WTC11 (cell line): ENCODE results near the gene SPRR2G. TPM values are rescaled to one million over a fixed set of nuclear protein-coding genes. Genes with fewer than 3 reads are reported as not detected.

Experiments
- ATAC-seq: fragments of 200-7000 bp; cut with Tn5 transposase; 2 replicates; pipeline ENCODE4 v1.10.0; 2021; ENCODE audit warnings: mild to moderate bottlenecking, moderate library complexity
- CTCF ChIA-PET: fragments of 300-600 bp; sonication (Branson Sonifier 250); formaldehyde crosslinking; loops from one replicate; lab custom pipeline; 2021; ENCODE audit warnings: antibody characterized with exemption; lab: Charles Lee
- POLR2A ChIA-PET: fragments of 350-600 bp; sonication (Branson Sonifier 250); formaldehyde crosslinking; loops from one replicate; lab custom pipeline; 2021; ENCODE audit warnings: antibody characterized with exemption; lab: Charles Lee
- DNase-seq: peaks from one replicate; pipeline ENCODE4 v3.0.0; 2021; ENCODE audit warnings: low spot score
- H3K27ac Mint-ChIP-seq: 2 replicates; pipeline ENCODE4 v1.8.0; 2021; ENCODE audit warnings: mixed read lengths
- H3K27me3 Mint-ChIP-seq: 2 replicates; pipeline ENCODE4 v1.8.0; 2021; ENCODE audit warnings: low read depth, mild to moderate bottlenecking, moderate library complexity, mixed read lengths
- H3K36me3 Mint-ChIP-seq: 2 replicates; pipeline ENCODE4 v1.8.0; 2021; ENCODE audit warnings: mixed read lengths
- H3K4me1 Mint-ChIP-seq: 2 replicates; pipeline ENCODE4 v1.8.0; 2022; ENCODE audit warnings: mixed read lengths
- H3K4me3 Mint-ChIP-seq: 2 replicates; pipeline ENCODE4 v1.8.0; 2021; ENCODE audit warnings: mild to moderate bottlenecking, moderate library complexity, mixed read lengths
- H3K9me3 Mint-ChIP-seq: 2 replicates; pipeline ENCODE4 v1.8.0; 2021; ENCODE audit warnings: mixed read lengths
- AFF4 ChIP-seq: sonication (generic); formaldehyde crosslinking; IDR thresholded peaks from 2 replicates; pipeline ENCODE4 v1.8.1; 2023; ENCODE audit warnings: mild to moderate bottlenecking, missing genetic modification reagents, borderline replicate concordance
- ATF1 ChIP-seq: sonication (generic); formaldehyde crosslinking; IDR thresholded peaks from 2 replicates; pipeline ENCODE4 v1.8.1; 2023; ENCODE audit warnings: mild to moderate bottlenecking, moderate library complexity, missing genetic modification reagents
- ETV6 ChIP-seq: sonication (generic); formaldehyde crosslinking; IDR thresholded peaks from 2 replicates; pipeline ENCODE4 v1.8.1; 2022; ENCODE audit warnings: mild to moderate bottlenecking, missing genetic modification reagents
- FOXK1 ChIP-seq: sonication (generic); formaldehyde crosslinking; IDR thresholded peaks from 2 replicates; pipeline ENCODE4 v1.8.0; 2022; ENCODE audit warnings: mild to moderate bottlenecking, moderate library complexity, missing genetic modification reagents
- GABPB1 ChIP-seq: sonication (generic); formaldehyde crosslinking; IDR thresholded peaks from 2 replicates; pipeline ENCODE4 v1.8.1; 2023; ENCODE audit warnings: mild to moderate bottlenecking, missing genetic modification reagents
- GTF2I ChIP-seq: fragments of 250-450 bp; sonication (Bioruptor Pico); conservative IDR thresholded peaks from 2 replicates; pipeline ENCODE4 v1.4.0; 2021; ENCODE audit warnings: mild to moderate bottlenecking
- MAX ChIP-seq: sonication (generic); formaldehyde crosslinking; IDR thresholded peaks from 2 replicates; pipeline ENCODE4 v1.8.0; 2022; ENCODE audit warnings: mild to moderate bottlenecking, missing genetic modification reagents
- NFE2L1 ChIP-seq: sonication (generic); formaldehyde crosslinking; IDR thresholded peaks from 2 replicates; pipeline ENCODE4 v1.8.1; 2023; ENCODE audit warnings: missing genetic modification reagents
- PREB ChIP-seq: sonication (generic); formaldehyde crosslinking; IDR thresholded peaks from 2 replicates; pipeline ENCODE4 v1.8.1; 2022; ENCODE audit warnings: mild to moderate bottlenecking, missing genetic modification reagents, moderate library complexity, borderline replicate concordance
- SOX15 ChIP-seq: fragments of 250-450 bp; sonication (Bioruptor Pico); IDR thresholded peaks from 2 replicates; pipeline ENCODE4 v1.9.0; 2021; ENCODE audit warnings: mild to moderate bottlenecking
- SP1 ChIP-seq: sonication (generic); formaldehyde crosslinking; conservative IDR thresholded peaks from 2 replicates; pipeline ENCODE4 v1.8.1; 2022; ENCODE audit warnings: missing genetic modification reagents
- TEAD1 ChIP-seq: sonication (generic); formaldehyde crosslinking; IDR thresholded peaks from 2 replicates; pipeline ENCODE4 v1.8.0; 2022; ENCODE audit warnings: mild to moderate bottlenecking, missing genetic modification reagents
- TP53 ChIP-seq: sonication (generic); formaldehyde crosslinking; IDR thresholded peaks from 2 replicates; pipeline ENCODE4 v1.8.1; 2023; ENCODE audit warnings: mild to moderate bottlenecking, missing genetic modification reagents
- ZNF423 ChIP-seq: fragments of 250-450 bp; sonication (Bioruptor Pico); IDR thresholded peaks from 2 replicates; pipeline ENCODE4 v2.1.2; 2022; ENCODE audit warnings: mild to moderate bottlenecking, moderate library complexity
- ZNF671 ChIP-seq: fragments of 250-450 bp; sonication (Bioruptor Pico); IDR thresholded peaks from 2 replicates; pipeline ENCODE4 v1.8.0; 2021; ENCODE audit warnings: mild to moderate bottlenecking
- total RNA-seq: library from RNA; stranded (reverse); gene quantifications from 3 replicates; pipeline ENCODE4 v1.2.3, GENCODE V29; 2021
- TF ChIP-seq, protein P1 (sequence below): sonication (generic); formaldehyde crosslinking; IDR thresholded peaks from 2 replicates; pipeline ENCODE4 v1.8.0; 2022; ENCODE audit warnings: mild to moderate bottlenecking, missing genetic modification reagents
- TF ChIP-seq, protein P2 (sequence below): sonication (generic); formaldehyde crosslinking; IDR thresholded peaks from 2 replicates; pipeline ENCODE4 v1.8.0; 2023; ENCODE audit warnings: mild to moderate bottlenecking, missing genetic modification reagents
- TF ChIP-seq, protein P3 (sequence below): fragments of 250-450 bp; sonication (Bioruptor Pico); IDR thresholded peaks from 2 replicates; pipeline ENCODE4 v1.9.0; 2021; ENCODE audit warnings: mild to moderate bottlenecking
- TF ChIP-seq, protein P4 (sequence below): sonication (generic); formaldehyde crosslinking; conservative IDR thresholded peaks from 2 replicates; pipeline ENCODE4 v1.8.1; 2022; ENCODE audit warnings: mild to moderate bottlenecking, missing genetic modification reagents

The SPRR2G gene
- total RNA-seq, 1 experiment from 2014 or later = not detected

DNA sequence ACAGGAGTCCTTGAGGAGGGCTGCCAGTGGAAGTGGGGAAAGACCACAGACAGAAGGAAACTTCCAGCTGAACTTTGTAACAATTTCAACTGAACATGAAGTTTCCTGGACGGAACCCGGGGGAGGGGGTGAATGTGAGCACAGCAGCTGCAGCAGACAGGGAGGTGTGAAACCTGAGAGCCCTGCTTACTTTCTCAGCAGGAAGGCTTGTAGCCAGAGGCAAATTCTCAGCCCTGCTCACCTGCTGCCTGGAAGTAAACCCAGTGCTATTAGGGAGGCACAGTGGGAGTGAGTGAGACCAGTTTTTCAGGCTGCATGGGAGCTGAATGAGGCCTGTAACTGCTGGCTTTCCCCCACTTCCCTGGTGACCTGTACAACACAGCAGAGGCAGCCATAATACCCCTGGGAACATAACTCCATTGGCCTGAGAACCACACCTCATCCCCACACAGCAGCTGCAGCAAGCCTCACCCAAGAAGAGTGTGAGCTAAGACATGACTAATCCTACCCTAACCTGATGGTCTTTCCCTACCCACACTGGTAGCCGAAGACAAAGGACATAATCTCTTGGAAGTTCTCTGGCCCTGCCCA, 27.8 kb downstream of the SPRR2G start:
- H3K9me3 Mint-ChIP-seq = peaks cover 48% of the 10 kb centered on the region
- peaks cover 9% of the 10 kb centered on the region for H3K27me3 Mint-ChIP-seq
- no peak for TF ChIP-seq GTF2I (CRISPR knock-in tag)
- TF ChIP-seq PREB (CRISPR knock-in tag) = no peak
- TF ChIP-seq TEAD1 = peak; percentile 69
- peak; percentile 35; the same call in 1 of the 2 replicates for TF ChIP-seq MAX (CRISPR knock-in tag)
- TF ChIP-seq, protein P1, sequence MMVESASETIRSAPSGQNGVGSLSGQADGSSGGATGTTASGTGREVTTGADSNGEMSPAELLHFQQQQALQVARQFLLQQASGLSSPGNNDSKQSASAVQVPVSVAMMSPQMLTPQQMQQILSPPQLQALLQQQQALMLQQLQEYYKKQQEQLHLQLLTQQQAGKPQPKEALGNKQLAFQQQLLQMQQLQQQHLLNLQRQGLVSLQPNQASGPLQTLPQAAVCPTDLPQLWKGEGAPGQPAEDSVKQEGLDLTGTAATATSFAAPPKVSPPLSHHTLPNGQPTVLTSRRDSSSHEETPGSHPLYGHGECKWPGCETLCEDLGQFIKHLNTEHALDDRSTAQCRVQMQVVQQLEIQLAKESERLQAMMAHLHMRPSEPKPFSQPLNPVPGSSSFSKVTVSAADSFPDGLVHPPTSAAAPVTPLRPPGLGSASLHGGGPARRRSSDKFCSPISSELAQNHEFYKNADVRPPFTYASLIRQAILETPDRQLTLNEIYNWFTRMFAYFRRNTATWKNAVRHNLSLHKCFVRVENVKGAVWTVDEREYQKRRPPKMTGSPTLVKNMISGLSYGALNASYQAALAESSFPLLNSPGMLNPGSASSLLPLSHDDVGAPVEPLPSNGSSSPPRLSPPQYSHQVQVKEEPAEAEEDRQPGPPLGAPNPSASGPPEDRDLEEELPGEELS (CRISPR knock-in tag) = peak; percentile 86; the same call in 1 of the 2 replicates
- TF ChIP-seq NFE2L1 (CRISPR knock-in tag) = 0 out of 2 replicates have a peak, but pooled peaks have one; percentile 11
- TF ChIP-seq, protein P2, sequence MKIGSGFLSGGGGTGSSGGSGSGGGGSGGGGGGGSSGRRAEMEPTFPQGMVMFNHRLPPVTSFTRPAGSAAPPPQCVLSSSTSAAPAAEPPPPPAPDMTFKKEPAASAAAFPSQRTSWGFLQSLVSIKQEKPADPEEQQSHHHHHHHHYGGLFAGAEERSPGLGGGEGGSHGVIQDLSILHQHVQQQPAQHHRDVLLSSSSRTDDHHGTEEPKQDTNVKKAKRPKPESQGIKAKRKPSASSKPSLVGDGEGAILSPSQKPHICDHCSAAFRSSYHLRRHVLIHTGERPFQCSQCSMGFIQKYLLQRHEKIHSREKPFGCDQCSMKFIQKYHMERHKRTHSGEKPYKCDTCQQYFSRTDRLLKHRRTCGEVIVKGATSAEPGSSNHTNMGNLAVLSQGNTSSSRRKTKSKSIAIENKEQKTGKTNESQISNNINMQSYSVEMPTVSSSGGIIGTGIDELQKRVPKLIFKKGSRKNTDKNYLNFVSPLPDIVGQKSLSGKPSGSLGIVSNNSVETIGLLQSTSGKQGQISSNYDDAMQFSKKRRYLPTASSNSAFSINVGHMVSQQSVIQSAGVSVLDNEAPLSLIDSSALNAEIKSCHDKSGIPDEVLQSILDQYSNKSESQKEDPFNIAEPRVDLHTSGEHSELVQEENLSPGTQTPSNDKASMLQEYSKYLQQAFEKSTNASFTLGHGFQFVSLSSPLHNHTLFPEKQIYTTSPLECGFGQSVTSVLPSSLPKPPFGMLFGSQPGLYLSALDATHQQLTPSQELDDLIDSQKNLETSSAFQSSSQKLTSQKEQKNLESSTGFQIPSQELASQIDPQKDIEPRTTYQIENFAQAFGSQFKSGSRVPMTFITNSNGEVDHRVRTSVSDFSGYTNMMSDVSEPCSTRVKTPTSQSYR (CRISPR knock-in tag) = 0 out of 2 replicates have a peak, but pooled peaks have one; percentile 20
- peak; percentile 82; the same call in 1 of the 2 replicates for TF ChIP-seq FOXK1 (CRISPR knock-in tag)
- no peak for TF ChIP-seq SOX15 (CRISPR knock-in tag)
- TF ChIP-seq ZNF423 = peak; percentile 48; the same call in 1 of the 2 replicates
- peak; percentile 54; the same call in 1 of the 2 replicates for TF ChIP-seq ETV6 (CRISPR knock-in tag)
- TF ChIP-seq SP1 (CRISPR knock-in tag) = 0 out of 2 replicates have a peak, but pooled peaks have one; percentile 42
- TF ChIP-seq, all 79 proteins: peak for 9
- Mint-ChIP-seq H3K27ac (peak overlapping the region; percentile 99), H3K36me3 (peaks cover 47% of the 10 kb centered on the region), H3K4me3 (peak overlapping the region; percentile 32; the same call in 1 of the 2 replicates), H3K4me1 (peaks cover 61% of the 10 kb centered on the region)
- CTCF ChIA-PET = interaction anchor here (0.6 to 1.4 kb wide), 5 partner anchors 47 to 245 kb away, joined by 3 to 5 read pairs (median 3); partner anchors contain the start of gene SMCP
- ATAC-seq (peak; percentile 98), DNase-seq (peak; percentile 74)
- POLR2A ChIA-PET = no interaction called here

DNA sequence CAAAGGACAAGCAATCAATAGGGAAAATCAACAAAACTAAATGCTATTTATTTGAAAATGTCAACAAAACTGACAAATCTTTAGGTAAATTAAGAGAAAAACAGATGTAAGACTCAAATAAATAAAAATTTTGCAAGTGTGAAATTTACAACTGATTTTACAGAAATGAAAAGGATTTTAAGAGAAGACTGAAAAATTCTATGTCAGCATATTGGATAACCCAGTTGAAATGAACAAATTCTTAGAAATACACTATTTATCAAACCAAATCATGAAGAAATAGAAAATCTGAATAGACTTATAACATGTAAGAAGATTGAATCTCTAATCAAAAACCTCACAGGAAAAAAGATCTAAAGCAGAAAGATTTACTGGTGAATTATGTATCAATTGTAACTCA, 29.7 kb downstream of the SPRR2G start:
- DNase-seq (no peak), ATAC-seq (no peak)
- POLR2A ChIA-PET = no interaction called here
- Mint-ChIP-seq H3K27me3 (peaks cover 9% of the 10 kb centered on the region), H3K4me1 (peaks cover 51% of the 10 kb centered on the region), H3K9me3 (peaks cover 42% of the 10 kb centered on the region), H3K4me3 (no peak overlapping the region), H3K27ac (no peak overlapping the region), H3K36me3 (peaks cover 34% of the 10 kb centered on the region)
- CTCF ChIA-PET = no interaction called here
- TF ChIP-seq, protein P3, sequence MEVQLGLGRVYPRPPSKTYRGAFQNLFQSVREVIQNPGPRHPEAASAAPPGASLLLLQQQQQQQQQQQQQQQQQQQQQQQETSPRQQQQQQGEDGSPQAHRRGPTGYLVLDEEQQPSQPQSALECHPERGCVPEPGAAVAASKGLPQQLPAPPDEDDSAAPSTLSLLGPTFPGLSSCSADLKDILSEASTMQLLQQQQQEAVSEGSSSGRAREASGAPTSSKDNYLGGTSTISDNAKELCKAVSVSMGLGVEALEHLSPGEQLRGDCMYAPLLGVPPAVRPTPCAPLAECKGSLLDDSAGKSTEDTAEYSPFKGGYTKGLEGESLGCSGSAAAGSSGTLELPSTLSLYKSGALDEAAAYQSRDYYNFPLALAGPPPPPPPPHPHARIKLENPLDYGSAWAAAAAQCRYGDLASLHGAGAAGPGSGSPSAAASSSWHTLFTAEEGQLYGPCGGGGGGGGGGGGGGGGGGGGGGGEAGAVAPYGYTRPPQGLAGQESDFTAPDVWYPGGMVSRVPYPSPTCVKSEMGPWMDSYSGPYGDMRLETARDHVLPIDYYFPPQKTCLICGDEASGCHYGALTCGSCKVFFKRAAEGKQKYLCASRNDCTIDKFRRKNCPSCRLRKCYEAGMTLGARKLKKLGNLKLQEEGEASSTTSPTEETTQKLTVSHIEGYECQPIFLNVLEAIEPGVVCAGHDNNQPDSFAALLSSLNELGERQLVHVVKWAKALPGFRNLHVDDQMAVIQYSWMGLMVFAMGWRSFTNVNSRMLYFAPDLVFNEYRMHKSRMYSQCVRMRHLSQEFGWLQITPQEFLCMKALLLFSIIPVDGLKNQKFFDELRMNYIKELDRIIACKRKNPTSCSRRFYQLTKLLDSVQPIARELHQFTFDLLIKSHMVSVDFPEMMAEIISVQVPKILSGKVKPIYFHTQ (CRISPR knock-in tag) = no peak
- TF ChIP-seq, protein P1 (CRISPR knock-in tag) = no peak
- TF ChIP-seq AFF4 (CRISPR knock-in tag) (no peak), GABPB1 (no peak), TP53 (CRISPR knock-in tag) (no peak), TEAD1 (no peak), ATF1 (CRISPR knock-in tag) (no peak), ZNF671 (CRISPR knock-in tag) (no peak)
- TF ChIP-seq, protein P4, sequence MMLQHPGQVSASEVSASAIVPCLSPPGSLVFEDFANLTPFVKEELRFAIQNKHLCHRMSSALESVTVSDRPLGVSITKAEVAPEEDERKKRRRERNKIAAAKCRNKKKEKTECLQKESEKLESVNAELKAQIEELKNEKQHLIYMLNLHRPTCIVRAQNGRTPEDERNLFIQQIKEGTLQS (CRISPR knock-in tag) = no peak
